Body of pancreas (tissue), 4 donors: ENCODE data around the gene IRAK1BP1.

ENCODE experiments used
- CTCF ChIP-seq, 7 experiments: fragments of 450-650 bp in 4 of 7; fragments of 200-600 bp in 3 of 7; sonication (generic) in 3 of 7; IDR thresholded peaks; one replicate each; pipeline ENCODE4 v1.5.1; 2016 to 2019; ENCODE audit warnings: antibody characterized with exemption in 7 of 7
- POLR2A ChIP-seq, 3 donors: fragments of 450-650 bp; IDR thresholded peaks; one replicate each; pipeline ENCODE4 v1.6.1; 2016; ENCODE audit warnings: antibody characterized with exemption in 3 of 3, mild to moderate bottlenecking in 2 of 3

- no peak for TF ChIP-seq POLR2A (IDR thresholded peaks at IDR 0.05)
- no peak for TF ChIP-seq CTCF (IDR thresholded peaks at IDR 0.05)
Measured at GRCh38 chr6:78854546-78854945, 12.8 kb upstream of the IRAK1BP1 start.
